GM15510 (cell line): ENCODE measurements around the gene ELAC1.

ENCODE experiments used
- POLR2A ChIP-seq: IDR thresholded peaks from 3 replicates; pipeline ENCODE4 v1.6.1; 2011; ENCODE audit warnings: borderline replicate concordance; ENCODE audit not compliant: insufficient read length; ENCODE audit errors: extremely low read depth

The ELAC1 gene, protein sequence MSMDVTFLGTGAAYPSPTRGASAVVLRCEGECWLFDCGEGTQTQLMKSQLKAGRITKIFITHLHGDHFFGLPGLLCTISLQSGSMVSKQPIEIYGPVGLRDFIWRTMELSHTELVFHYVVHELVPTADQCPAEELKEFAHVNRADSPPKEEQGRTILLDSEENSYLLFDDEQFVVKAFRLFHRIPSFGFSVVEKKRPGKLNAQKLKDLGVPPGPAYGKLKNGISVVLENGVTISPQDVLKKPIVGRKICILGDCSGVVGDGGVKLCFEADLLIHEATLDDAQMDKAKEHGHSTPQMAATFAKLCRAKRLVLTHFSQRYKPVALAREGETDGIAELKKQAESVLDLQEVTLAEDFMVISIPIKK

DNA sequence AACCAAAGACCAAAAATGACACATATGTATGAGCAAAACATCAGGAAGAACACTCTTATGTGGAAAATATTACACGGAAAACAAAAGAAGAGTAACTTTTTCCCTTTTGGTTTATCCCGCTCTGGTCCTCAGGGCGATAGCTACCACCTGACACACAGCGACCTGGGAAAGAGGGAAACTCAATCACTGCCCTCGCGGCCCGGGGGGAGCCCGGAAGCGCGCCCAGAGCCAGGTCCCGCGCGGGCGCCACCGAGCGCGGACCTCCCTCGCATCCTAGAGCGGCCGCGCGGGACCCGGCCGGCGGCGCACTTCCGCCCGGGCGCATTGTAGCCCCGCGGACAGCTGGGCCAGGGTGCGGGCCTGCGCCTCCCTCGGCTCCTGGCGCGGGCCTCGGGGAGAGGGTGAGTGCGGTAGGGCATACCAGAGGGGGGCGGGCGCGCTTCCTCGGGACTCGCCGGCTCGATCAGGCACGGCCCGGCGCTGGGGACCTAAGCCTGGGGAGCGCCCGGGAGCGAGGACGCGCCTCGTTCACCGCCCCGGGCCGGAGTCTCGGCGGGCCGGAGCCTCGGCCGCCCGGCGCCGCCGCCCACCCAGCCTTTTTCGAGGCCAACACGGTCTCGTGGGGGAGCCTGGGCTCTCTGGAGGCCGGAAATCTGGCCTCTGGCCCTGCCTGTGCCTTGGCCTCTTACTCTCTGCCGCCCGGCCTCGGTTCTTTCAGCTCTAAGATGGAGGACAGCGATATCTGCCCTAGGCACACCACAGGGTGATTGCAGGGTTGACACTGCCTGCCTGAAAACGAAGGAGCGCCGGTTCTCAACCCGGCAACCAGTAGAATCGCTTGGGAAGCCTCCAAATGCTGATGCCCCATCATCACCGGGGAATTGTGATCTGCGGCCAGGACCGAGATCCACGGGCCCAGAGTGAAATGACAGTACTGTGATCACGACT is at the start of gene ELAC1:
Gene ELAC1 (plus strand): TSS at position 327 of the 948 bp plus-strand sequence. CDS start 6,365 bp downstream, outside the sequence.
- TF ChIP-seq POLR2A, result peak; percentile 94

DNA sequence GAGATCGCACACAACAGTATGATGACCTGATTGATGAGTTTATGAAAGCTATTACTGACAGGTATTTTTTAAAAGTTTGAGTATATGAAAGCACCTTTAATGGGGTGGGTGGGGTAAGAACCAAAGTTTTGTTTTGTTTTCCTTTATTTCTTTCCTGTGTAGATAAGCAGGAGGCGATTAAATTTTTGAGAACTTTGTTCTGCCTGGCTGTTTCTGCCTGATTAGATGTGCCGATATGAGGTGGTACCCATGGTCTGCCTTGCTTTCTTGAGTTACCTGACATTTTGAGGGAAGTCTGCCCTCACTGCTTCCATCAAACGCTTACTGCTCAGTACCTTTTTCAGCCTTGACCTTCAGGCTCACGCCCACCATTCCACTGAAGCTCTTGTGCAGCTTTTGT is 49.7 kb upstream of the ELAC1 start:
- no peak for TF ChIP-seq POLR2A

DNA sequence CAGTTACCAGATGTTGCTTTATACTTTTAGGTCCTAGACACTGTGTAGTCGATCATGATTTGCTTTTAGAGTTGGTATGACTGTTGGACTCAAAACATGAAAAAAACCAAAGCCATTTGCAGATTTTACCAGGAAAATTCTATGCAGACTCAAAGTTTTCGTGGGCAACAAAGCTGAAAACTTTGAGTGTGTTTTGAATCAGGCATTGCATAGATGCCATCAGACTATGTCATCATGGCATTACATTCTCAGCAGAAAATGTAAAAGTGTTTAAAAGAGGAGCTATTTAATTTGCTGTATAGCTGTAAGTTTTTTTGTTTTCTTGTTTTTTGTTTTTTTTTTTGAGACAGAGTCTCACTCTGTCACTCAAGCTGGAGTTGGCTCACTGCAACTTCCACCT is 43.5 kb upstream of the ELAC1 start:
- TF ChIP-seq POLR2A, result no peak

DNA sequence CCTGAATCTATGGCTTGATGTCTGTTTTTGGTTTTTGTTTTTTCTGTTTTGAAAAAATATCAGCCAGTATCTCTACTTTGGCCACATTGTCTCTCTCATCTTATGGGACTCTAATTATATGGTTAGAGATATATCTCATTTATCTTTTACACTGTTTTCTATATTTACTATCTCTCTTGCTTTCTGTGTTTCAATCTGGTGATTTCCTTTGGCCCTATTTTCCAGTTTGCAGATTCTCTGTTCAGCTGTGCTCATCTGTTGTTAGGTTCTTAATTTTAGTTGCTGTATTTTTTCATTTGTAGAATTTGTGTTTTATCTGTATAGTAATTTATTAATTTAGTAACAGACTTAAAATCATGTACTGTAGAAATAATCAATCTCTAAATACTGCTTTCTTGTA is 41.3 kb upstream of the ELAC1 start:
- TF ChIP-seq POLR2A, result no peak

DNA sequence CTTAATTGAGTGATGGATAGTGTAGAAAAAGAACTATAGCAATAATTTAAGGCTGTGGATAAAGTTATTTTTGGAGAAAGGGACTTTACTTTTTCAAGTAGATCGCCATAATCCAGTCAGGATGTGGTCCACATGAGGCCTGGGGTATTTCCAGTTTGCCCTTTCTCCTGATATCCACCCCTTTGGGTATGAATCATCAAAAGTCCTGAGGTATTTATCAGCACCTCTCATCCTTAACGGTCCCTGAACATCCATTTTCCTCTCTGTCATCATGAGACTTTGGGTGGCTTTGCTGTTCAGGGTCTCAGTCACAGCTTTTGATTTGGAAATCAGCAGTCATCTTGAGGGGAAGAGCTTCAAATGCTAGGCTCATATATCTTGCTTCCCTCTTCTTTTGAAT is 39.3 kb upstream of the ELAC1 start:
- TF ChIP-seq POLR2A, result no peak

DNA sequence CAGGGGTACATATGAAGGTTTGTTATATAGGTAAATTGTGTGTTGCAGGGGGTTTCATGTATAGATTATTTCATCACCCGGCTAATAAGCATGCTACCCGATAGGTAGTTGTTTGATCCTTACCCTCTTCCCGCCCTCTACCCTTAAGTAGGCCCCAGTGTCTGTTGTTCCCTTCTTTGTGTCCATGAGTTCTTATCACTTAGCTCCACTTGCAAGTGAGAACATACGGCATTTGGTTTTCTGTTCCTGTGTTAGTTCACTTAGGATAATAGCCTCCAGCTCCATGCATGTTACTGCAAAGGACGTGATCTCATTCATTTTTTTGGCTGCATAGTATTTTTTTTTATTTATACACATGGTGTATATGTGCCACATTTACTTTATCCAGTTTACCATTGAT is 34.2 kb upstream of the ELAC1 start:
- TF ChIP-seq POLR2A, result no peak

DNA sequence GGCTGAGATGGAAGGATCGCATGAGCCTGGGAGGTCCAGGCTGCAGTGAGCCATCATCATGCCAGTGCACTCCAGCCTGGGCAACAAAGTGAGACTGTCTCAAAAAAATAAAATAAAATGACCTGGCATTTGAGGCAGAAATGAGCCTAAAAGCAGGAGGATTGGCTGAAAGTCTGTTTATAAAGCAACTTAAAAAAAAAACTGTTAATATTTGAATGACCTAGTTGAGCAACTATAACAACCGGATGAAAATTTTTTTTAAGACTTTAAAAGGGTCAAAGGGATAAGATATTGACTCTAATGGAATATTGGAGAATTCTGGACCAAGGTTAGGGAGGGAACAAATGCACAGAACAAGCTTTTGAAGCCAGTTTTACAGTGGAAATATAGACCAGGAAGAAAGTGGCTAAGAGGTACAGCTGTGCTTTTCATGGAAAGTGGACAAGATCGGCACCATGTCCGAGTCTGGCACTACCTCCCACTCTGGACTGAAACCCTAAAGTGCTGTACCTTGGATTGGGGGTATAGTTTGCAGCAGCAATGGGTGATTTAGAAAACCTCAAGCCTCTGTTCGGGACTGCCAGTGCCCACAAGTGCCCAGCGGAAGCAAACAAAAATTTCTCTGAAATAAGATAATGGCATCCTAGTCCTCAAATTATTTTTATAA is 33.2 kb upstream of the ELAC1 start:
- no peak for TF ChIP-seq POLR2A

DNA sequence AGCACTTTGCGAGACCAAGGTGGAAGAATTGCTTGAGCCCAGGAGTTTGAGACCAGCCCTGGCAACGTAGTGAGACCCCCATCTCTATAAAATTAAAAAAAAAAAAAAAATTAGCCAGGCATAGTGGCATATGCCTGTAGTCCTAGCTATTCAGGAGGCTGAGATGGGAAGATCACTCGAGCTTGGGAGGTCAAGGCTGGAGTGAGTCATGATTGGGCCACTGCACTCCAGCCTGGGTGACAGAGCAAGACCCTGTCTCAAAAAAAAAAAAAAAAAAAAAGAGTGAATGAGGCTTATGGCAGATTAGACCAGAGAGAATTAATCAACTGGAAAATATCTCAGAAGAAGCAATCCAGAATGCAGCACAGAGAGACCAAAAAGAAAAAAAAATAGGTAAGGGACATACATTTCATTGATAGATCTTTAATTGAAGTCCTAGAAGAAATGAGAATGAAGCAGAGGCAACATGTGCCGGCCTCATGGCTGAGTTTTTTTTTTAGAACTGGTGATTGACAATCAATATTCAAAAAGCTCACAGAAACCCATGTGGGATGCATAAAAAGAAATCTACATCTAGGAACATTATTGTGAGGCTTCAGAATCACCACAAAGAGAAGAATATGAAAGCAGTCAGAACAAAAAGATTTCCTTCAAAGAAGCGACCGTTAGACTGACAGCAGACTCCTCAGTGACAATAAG is 32.2 kb upstream of the ELAC1 start:
- no peak for TF ChIP-seq POLR2A

DNA sequence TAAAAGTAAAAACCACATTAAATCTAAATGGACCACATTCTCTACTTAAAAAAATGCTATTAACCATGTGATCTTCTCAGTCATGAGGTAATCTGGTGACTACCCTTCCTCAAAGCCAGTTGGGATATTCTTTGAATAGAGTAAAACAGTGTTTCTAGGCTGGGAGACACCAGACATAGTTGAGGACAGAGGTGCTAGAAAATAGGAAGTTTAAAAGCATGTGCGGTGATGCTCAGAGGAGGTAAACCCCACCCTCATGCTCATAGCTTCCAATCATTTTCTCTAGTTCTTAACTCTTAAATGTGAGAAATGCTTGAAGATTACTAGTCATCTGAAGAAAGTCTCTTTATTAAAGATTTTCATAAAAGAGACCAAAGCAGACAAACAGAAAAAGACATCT is 30.7 kb upstream of the ELAC1 start:
- TF ChIP-seq POLR2A, result no peak

DNA sequence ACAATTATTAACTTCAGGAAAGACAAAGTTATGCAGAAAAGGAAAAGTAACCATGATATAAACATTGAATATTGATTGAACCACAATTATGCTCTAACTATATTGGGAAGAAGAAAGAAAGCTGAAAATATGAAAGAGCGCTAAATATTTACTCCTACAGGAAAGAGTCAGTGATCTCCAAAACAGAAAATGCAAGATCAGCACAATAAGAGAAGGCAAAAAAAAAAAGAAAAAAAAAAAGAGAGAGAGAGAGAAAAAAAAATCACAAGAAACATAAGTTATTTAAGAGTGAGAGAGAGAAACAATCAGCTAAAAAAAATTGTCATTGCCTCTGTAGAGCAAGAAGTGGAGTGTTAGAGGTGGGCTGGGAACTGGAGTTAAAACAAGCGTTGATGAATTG is 28.9 kb upstream of the ELAC1 start:
- TF ChIP-seq POLR2A, result no peak

DNA sequence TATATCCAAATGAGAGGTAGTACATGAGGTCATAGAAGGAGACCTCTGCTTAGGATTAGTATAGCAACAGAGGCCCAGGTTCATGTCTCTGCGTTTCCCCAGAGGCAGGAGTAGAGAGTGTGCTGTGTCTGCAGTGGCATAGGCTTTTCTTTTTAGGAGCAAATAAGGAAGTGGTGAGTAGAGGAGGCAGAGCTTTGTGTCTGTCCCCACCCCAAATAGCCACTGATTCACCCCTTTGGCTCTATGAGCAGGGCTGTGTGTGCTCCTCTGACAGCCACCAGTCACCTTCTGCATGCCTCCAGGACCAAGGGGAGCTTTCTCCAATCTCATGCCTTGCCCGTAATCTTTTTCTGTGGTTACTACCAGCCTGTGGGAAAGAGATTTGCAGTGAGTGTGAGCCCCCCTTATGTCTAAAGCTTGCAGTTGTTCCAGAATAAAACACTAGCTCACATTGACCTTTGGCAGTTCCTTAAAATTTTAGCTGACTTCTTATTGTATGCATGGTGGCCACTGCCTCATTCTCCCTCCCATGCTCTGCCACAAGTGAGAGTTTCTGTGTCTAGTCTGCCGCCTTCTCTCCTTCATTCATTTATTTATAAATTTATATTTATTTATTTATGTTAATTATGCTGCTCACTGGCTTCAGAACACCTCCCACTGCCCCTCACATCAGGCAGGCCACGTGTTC is 23.5 kb upstream of the ELAC1 start:
- no peak for TF ChIP-seq POLR2A

DNA sequence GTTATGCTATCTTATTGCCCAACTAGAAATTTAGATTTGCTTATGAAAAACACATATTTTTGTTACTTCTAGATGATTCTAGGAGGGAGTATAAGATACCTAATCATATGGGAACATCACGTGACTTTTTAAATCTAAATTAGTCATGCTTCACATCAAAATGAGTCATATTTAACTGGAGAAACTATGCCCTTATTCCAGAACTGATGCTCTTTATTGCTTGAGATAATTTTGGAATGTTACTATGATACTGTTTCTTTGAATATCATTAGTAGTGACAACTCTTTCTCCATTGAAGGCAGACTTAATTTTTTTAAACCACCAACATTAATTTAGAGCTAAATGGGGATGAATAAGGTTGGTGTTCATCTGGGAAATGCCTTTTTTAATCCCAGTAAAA is 19.9 kb upstream of the ELAC1 start:
- no peak for TF ChIP-seq POLR2A

DNA sequence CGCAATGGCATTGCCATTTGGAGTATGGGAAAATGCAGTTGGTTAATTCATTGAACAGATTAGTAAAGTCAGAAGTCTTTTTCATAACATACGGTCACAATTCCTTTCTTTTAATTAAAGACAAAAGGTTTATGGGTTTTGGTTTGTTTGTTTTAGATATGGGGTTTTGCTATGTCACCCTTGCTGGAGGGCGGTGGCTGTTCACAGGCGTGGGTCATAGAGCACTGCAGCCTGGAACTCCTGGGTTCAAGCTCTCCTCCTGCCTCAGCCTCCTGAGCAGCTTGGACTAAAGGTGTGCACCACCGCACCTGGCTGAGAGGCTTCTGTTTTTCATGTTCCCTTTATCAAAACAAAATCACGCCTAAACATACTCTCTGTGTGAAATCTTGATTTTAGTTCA is 18.7 kb upstream of the ELAC1 start:
- no peak for TF ChIP-seq POLR2A

DNA sequence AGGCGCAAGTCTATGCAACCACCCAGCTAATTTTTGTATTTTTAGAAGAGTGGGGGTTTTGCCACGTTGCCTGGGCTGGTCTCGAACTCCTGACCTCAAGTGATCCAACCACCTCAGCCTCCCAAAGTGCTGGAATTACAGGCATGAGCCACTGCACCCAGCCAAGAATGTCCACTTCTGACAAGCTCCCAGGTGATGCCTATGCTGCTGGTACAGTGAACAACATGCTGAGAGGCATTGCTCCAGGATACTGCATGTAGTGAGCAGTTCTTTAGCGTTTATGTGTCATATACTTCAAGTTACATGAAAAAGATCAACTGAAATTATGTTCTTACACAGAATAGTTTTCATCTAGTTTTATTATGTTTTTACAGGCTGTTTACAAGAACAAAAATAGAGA is 17.2 kb upstream of the ELAC1 start:
- TF ChIP-seq POLR2A, result no peak

DNA sequence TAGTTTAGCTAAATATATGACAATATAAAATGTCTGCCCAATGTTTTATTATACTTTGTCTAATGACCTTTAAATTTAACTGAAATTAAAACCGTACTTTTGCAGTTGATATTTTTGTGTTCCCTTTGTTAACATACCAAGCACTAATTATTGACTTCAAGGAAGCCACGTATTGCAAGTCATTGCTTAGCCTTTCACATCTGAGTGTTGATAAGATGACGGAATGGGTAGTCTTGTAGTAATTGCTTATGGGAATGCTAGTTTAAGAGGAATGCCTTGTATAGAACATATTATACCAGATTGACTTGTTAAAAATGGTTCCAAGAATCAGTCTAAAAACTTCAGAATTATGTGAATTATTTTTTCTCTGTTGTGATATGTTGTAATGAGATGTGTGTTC is 14.0 kb upstream of the ELAC1 start:
- no peak for TF ChIP-seq POLR2A

DNA sequence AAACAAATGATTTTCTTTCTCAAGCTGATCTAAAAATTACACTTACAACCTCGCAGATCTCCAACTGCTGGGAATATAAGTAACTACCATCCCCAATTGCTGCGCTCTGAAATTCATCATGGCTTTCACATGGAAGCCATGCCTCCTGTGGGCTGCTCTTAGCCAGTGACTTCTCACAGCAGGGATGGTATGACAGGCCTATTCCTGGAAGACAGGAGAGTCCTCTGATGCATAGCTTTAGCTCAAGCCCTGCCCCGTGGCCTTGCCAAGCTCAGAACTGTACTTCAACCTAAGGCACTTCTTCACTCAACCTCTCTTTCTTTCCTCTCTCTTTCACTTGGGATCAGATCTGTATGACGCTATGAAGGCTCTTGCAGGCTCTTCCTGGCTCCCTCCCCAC is 12.6 kb upstream of the ELAC1 start:
- TF ChIP-seq POLR2A, result no peak
